Ovary (tissue), 9 donors: ENCODE measurements around the gene ST7. TPM values are rescaled to one million over a fixed set of nuclear protein-coding genes. Genes with fewer than 3 reads are reported as not detected.

Experiments used
- DNase-seq, 5 donors: peaks; one replicate each; pipeline ENCODE4 v3.0.0-alpha.2; 2019 to 2020
- H3K27ac ChIP-seq, 2 donors: fragments of 200-600 bp; one replicate each; pipeline versions ENCODE4 v1.5.1 to v1.8.0; 2019 to 2022
- H3K27me3 ChIP-seq: fragments of 200-600 bp; one replicate; pipeline ENCODE4 v1.8.0; 2022
- H3K36me3 ChIP-seq: fragments of 200-600 bp; sonication (generic); one replicate; pipeline ENCODE4 v1.5.1; 2019
- H3K4me1 ChIP-seq: one replicate; pipeline ENCODE4 v1.8.1; 2013; ENCODE audit warnings: mild to moderate bottlenecking, moderate library complexity; ENCODE audit not compliant: insufficient read depth
- H3K4me3 ChIP-seq: fragments of 200-600 bp; sonication (generic); one replicate; pipeline ENCODE4 v1.5.1; 2017
- H3K9me3 ChIP-seq, 2 donors: fragments of 200-600 bp in 1 of 2; sonication (generic) in 1 of 2; one replicate each; pipeline versions ENCODE4 v1.5.1 to v1.8.1; 2013 to 2019; ENCODE audit warnings: mild to moderate bottlenecking in 1 of 2, moderate library complexity in 1 of 2
- CTCF ChIP-seq, 3 donors: fragments of 450-650 bp in 2 of 3; fragments of 200-600 bp in 1 of 3; IDR thresholded peaks; one replicate each; pipeline versions ENCODE4 v1.5.1 to v1.8.0; 2016 to 2022; ENCODE audit warnings: antibody characterized with exemption in 3 of 3, mild to moderate bottlenecking in 1 of 3
- EP300 ChIP-seq: sonication (generic); formaldehyde crosslinking; IDR thresholded peaks from one replicate; pipeline ENCODE4 v1.6.1; 2017; ENCODE audit warnings: antibody characterized with exemption
- POLR2A ChIP-seq: fragments of 450-650 bp; IDR thresholded peaks from one replicate; pipeline ENCODE4 v1.6.1; 2017; ENCODE audit warnings: antibody characterized with exemption, mild to moderate bottlenecking, moderate library complexity
- WGBS, 3 donors: extraction: QIAGEN DNeasy Blood & Tissue Kit in 1 of 3; methylation state at CpG; one replicate each; pipeline versions ENCODE4 v1.1.5 to v1.1.7; 2013 to 2017; 5-methylcytosine and 5-hydroxymethylcytosine counted together
- intact Hi-C, 4 donors: fragments of 100-400 bp; cut with DNase I; formaldehyde crosslinking; loops; one replicate each; pipeline versions ENCODE4 v1.11.0 to v1.15.1; 2022 to 2023
- polyA plus RNA-seq, 2 donors: library from polyadenylated mRNA; stranded (reverse); fragments of 200-250 nt in 1 of 2; fragments of 350-450 nt in 1 of 2; fragmentation: Illumina TruSeq in 1 of 2; extraction: RNeasy Lipid Tissue Mini Kit (QIAGEN cat#74804) in 1 of 2; gene quantifications; one replicate each; pipeline ENCODE4 v1.2.3, GENCODE V29; 2013 to 2014
- total RNA-seq, 7 donors: library from RNA; depleted of rRNA in 2 of 7; stranded (reverse); fragments of >200 nt in 2 of 7; fragmentation: NEBNext Ultra II Directional in 3 of 7; extraction: Animal tissue kit (Norgen Biotek cat#: 25700) in 3 of 7; gene quantifications; one replicate each; pipeline versions ENCODE4 v1.1.0 to v1.2.4, GENCODE V29; 2016 to 2023
- donor health status: DM: no; HTN: no; CAD: no; lungs with moderate emphysema.
- donor health status: DM: no; HTN: no; CAD: no.
- donor health status: Bipolar disorder and iron deficiency.
- donor health status: DM: yes; HTN: yes; CAD: no.
- donor health status: DM: no; HTN: no; CAD: no.
- donor health status: DM: yes; HTN: yes; CAD: no.

Gene ST7
- total and polyA plus RNA-seq, 9 donors: 14.1 to 37.7 (median 18.8) TPM

GRCh38 chr7:117051808-117052207, 98.5 kb downstream of the ST7 start:
- 16 to 21% (median 19%) methylated on average over 1 of the region's 1 CpG for WGBS, 3 donors

GRCh38 chr7:117053432-117053831, 100.1 kb downstream of the ST7 start:
- intact Hi-C loops: no loop called here
- Histone ChIP-seq H3K4me3 (no peak overlapping the region), H3K27me3 (no peaks in the 10 kb centered on the region), H3K27ac (no peak overlapping the region), H3K9me3 (no peaks in the 10 kb centered on the region), H3K36me3 (no peaks in the 10 kb centered on the region), H3K4me1 (no peaks in the 10 kb centered on the region)
- TF ChIP-seq CTCF (IDR thresholded peaks at IDR 0.05): no peak
- TF ChIP-seq EP300: no peak
- no peak for TF ChIP-seq POLR2A
- no peak for DNase-seq

More at GRCh38 chr7:117051808-117052207, 98.5 kb downstream of the ST7 start:
- Histone ChIP-seq H3K4me1 (peaks cover 1% of the 10 kb centered on the region), H3K36me3 (no peaks in the 10 kb centered on the region), H3K4me3 (no peak overlapping the region), H3K9me3 (no peaks in the 10 kb centered on the region), H3K27me3 (no peaks in the 10 kb centered on the region), H3K27ac (no peak overlapping the region)
- no peak for DNase-seq
- intact Hi-C loops: no loop called here
- no peak for TF ChIP-seq CTCF (IDR thresholded peaks at IDR 0.05)
- TF ChIP-seq EP300: no peak
- TF ChIP-seq POLR2A: no peak

GRCh38 chr7:117061751-117062150, 108.5 kb downstream of the ST7 start:
- intact Hi-C loops: no loop called here
- TF ChIP-seq POLR2A (no peak), CTCF (IDR thresholded peaks at IDR 0.05) (no peak), EP300 (no peak)
- Histone ChIP-seq H3K27me3 (no peaks in the 10 kb centered on the region), H3K4me3 (no peak overlapping the region), H3K4me1 (no peaks in the 10 kb centered on the region), H3K9me3 (no peaks in the 10 kb centered on the region), H3K36me3 (no peaks in the 10 kb centered on the region), H3K27ac (no peak overlapping the region)
- DNase-seq: no peak

GRCh38 chr7:117062300-117062699, 109.0 kb downstream of the ST7 start:
- WGBS, 3 donors: 87 to 92% (median 88%) methylated on average over 1 of the region's 1 CpG
- no peaks in the 10 kb centered on the region for H3K27me3 ChIP-seq
- H3K36me3 ChIP-seq: no peaks in the 10 kb centered on the region
- intact Hi-C loops: no loop called here
- H3K27ac ChIP-seq: no peak overlapping the region
- H3K9me3 ChIP-seq: no peaks in the 10 kb centered on the region
- DNase-seq: no peak
- TF ChIP-seq EP300 (no peak), CTCF (IDR thresholded peaks at IDR 0.05) (no peak), POLR2A (no peak)
- no peak overlapping the region for H3K4me3 ChIP-seq
- H3K4me1 ChIP-seq: no peaks in the 10 kb centered on the region

- WGBS, 3 donors: 87 to 92% (median 90%) methylated on average over 3 of the region's 3 CpGs
- intact Hi-C loops: no loop called here
- Histone ChIP-seq H3K36me3 (no peaks in the 10 kb centered on the region), H3K4me1 (peaks cover 4% of the 10 kb centered on the region), H3K9me3 (no peaks in the 10 kb centered on the region), H3K27me3 (no peaks in the 10 kb centered on the region), H3K4me3 (no peak overlapping the region), H3K27ac (no peak overlapping the region)
- DNase-seq: no peak
- TF ChIP-seq EP300 (no peak), POLR2A (no peak), CTCF (IDR thresholded peaks at IDR 0.05) (no peak)
Observed at GRCh38 chr7:117064688-117065087, 111.4 kb downstream of the ST7 start.
